Erythroblast (primary cell): ENCODE results near the gene DOCK9.

ENCODE experiments used
- GATA1 ChIP-seq: IDR thresholded peaks from 2 replicates; pipeline ENCODE4 v1.6.1; 2011; ENCODE audit warnings: low read depth, mild to moderate bottlenecking, control low read depth, low read length, moderate library complexity
- POLR2A ChIP-seq: IDR thresholded peaks from 2 replicates; pipeline ENCODE4 v1.6.1; 2011; ENCODE audit warnings: mild to moderate bottlenecking, low read length

DNA sequence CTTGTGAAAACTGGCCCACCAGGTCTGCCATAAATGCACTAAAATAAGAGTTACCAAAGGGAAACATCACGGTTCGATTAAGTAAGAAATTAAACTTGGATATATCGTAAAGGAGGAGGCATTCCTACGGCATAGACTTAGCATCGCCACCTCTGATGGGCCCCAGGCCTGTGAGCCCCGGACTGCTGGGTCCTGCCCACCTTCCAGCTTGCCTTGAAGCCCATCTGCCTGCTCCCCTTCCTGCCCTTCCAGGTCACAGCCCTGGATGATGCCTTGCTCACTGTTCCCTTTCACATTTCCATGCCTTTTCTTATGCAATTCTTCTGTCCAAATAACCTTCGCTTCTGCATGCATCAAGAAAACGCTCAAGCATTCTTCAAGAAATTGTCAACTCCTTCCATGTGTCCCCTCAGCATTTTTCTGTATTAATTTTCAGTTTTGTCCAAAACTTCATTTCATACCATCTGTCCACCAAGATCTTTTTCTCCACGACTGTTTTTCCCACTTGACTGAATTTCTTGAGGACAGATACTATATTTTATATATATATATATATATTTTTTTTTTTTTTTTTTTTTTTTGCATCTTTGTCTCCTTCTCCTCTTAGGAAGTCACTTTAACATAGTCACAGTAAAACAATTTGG is 91.2 kb downstream of the DOCK9 start:
- TF ChIP-seq POLR2A (no peak), GATA1 (no peak)
